CD4-positive, alpha-beta T cell treated with Interleukin-12 subunit alpha and Interleukin-12 subunit beta, for 1 hour (primary cell): ENCODE measurements around the gene TMA7.

ENCODE experiments used
- DNase-seq: peaks from one replicate; pipeline ENCODE4 v3.0.0-alpha.2; 2020

Gene TMA7

GRCh38 chr3:48409291-48410201 lies 30.5 kb upstream of the TMA7 start:
- no peak for DNase-seq

GRCh38 chr3:48410205-48411040 lies 29.6 kb upstream of the TMA7 start:
- DNase-seq: no peak

- DNase-seq: no peak
Measured at GRCh38 chr3:48411041-48411588, 28.9 kb upstream of the TMA7 start.

- no peak for DNase-seq
Measured at GRCh38 chr3:48411606-48412374, 28.3 kb upstream of the TMA7 start.

GRCh38 chr3:48412375-48413001 lies 27.6 kb upstream of the TMA7 start:
- DNase-seq: no peak

GRCh38 chr3:48413086-48413485 lies 27.0 kb upstream of the TMA7 start:
- no peak for DNase-seq

- no peak for DNase-seq
Measured at GRCh38 chr3:48413611-48414010, 26.4 kb upstream of the TMA7 start.

- no peak for DNase-seq
Measured at GRCh38 chr3:48414376-48415250, 25.4 kb upstream of the TMA7 start.

- DNase-seq: no peak
Measured at GRCh38 chr3:48415251-48415953, 24.7 kb upstream of the TMA7 start.

- no peak for DNase-seq
Measured at GRCh38 chr3:48416091-48416505, 24.0 kb upstream of the TMA7 start.

- no peak for DNase-seq
Measured at GRCh38 chr3:48416546-48416945, 23.5 kb upstream of the TMA7 start.

- no peak for DNase-seq
Measured at GRCh38 chr3:48417529-48418108, 22.4 kb upstream of the TMA7 start.

- DNase-seq: no peak
Measured at GRCh38 chr3:48418140-48418539, 21.9 kb upstream of the TMA7 start.

GRCh38 chr3:48418651-48419050 lies 21.4 kb upstream of the TMA7 start:
- no peak for DNase-seq

- DNase-seq: no peak
Measured at GRCh38 chr3:48419149-48419548, 20.9 kb upstream of the TMA7 start.

- DNase-seq: no peak
Measured at GRCh38 chr3:48419597-48419996, 20.5 kb upstream of the TMA7 start.

- DNase-seq: no peak
Measured at GRCh38 chr3:48420561-48420960, 19.5 kb upstream of the TMA7 start.

- no peak for DNase-seq
Measured at GRCh38 chr3:48422272-48422671, 17.8 kb upstream of the TMA7 start.

- DNase-seq: no peak
Measured at GRCh38 chr3:48422681-48423080, 17.4 kb upstream of the TMA7 start.

- no peak for DNase-seq
Measured at GRCh38 chr3:48423241-48423882, 16.7 kb upstream of the TMA7 start.
